RPMI8226 (cell line): ENCODE data around the gene MAN2A1.

Experiments
- DNase-seq: peaks from one replicate; pipeline ENCODE4 v3.0.0-alpha.2; 2015

The MAN2A1 gene

GRCh38 chr5:109689740-109690241, at the start of gene MAN2A1:
TSS of gene MAN2A1 (plus strand) at chr5:109689927. CDS start at chr5:109690418, 491 bp downstream.
- peak; percentile 87 for DNase-seq

DNA sequence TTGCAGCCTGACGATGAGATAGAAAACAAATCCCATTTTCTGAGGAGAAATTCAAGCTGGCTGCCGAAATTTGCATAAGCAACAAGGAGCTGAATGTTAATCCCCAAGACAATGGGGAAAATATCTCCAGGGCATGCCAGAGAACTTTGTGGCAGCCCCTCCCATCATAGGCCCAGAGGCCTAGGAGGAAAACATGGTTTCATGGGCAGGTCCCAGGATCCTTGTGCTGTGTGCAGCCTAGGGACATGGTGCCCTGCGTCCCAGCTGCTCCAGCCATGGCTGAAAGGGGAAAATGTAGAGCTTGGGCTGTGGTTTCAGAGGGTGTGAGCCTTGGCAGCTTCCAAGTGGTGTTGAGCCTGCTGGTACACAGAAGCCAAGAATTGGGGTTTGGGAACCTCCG, 48.8 kb upstream of the MAN2A1 start:
- no peak for DNase-seq

DNA sequence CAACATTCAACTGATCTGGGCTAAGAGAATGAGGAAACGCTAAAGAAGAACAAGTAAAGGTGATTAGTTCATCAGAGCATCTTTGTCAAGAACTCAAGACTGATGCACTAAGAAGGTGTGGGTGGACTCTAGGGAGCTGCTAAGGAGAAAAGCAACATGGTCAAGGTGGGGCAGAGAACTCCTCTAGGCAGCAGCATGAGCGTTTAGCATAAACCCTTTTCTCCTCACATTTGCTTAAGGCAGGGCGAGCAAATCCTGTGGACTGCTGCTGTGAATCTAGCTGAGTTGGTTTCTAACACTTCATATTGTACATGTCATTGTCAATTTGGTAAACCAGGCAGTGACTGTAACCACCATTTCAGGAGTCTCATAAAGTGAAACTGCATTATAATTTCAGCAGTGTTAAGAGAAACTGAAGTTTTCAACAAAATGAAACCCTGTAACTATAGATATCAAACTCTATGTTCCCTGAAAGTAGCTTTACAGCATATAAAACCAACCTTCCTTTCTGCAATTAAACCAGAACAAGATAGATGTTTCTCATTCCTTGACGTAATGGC, 45.9 kb upstream of the MAN2A1 start:
- DNase-seq = no peak

DNA sequence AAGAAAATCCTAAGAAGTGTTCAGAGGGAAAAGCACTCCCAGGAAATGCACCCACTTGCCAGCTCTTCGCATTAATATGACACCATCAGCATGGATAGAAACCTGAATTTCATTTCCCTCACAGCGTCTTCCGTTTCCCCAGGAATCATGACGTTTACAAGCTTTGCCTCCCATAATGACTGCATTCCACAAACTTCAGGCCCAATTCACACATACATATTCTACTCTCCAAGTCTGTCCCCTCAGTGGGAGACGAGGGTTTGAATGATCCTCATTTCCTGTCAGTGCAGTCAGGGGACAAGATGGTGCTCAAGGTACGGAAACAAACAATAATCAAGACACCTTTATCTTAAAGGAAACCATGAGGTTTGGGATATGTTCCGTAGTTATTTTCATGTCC, 44.9 kb upstream of the MAN2A1 start:
- DNase-seq = no peak

DNA sequence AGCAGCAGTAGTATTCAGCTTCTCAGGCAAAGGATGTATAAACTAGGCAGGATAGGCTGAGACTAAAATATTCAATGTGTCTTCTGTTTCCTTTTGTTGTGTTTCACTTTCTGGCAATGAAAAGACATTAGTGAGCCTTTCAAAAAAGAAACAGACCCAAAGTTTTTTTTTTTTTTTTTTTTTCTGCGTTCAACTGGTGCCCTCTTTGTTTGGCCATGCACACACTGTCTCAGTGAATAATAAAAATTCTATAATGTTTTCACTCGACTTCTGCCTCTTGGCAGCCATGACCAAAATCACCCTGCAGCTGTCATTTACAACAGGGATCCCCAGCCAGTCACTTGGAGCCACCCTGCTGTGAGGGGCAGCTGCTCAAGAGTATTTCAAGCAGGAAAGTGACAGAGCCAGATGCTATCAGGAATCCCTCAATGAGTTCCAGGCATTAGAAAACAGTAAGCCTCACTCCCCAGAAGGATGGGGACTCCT, 44.0 kb upstream of the MAN2A1 start:
- DNase-seq = no peak

- DNase-seq = no peak
Observed at GRCh38 chr5:109649318-109649717, 40.4 kb upstream of the MAN2A1 start.

DNA sequence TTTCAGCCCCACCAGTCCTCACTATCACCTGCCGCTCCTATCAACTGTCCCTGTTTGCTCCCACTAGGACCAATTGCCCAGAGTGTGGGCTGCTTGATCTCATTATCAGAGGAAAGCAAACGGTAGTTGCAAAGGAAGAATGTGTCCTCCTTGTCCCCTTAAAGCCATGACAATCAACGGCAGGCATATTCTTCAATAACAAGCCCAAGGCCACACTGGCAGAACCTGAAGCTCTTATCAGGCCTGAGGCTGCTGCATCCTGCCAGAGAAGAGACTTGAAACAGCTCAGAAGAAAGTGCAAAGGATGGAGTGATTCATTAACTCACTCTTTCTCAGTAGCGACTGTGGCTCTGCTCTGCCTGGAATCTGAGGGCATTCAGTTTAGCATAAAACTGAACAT, 39.2 kb upstream of the MAN2A1 start:
- DNase-seq = no peak

GRCh38 chr5:109652096-109652495, 37.6 kb upstream of the MAN2A1 start:
- DNase-seq = no peak

DNA sequence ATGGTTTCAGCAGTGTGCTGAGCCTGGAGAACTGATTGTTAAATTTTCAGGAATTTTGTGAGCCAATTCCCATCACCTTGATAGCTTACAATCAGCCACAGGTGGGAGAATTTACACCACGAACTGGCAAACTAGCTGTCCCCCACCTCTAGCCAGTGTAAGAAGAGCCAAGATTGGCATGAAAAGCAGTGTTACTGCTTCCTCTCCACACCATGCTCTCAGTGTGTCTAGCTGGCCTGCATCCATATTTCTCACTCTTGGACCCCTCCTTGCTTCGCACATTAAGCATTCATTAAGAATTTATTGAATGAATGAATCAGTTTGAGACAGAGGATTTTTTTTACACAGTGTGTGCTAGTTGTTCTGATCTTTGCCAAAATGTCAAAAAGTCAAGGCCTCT, 36.7 kb upstream of the MAN2A1 start:
- DNase-seq = no peak

DNA sequence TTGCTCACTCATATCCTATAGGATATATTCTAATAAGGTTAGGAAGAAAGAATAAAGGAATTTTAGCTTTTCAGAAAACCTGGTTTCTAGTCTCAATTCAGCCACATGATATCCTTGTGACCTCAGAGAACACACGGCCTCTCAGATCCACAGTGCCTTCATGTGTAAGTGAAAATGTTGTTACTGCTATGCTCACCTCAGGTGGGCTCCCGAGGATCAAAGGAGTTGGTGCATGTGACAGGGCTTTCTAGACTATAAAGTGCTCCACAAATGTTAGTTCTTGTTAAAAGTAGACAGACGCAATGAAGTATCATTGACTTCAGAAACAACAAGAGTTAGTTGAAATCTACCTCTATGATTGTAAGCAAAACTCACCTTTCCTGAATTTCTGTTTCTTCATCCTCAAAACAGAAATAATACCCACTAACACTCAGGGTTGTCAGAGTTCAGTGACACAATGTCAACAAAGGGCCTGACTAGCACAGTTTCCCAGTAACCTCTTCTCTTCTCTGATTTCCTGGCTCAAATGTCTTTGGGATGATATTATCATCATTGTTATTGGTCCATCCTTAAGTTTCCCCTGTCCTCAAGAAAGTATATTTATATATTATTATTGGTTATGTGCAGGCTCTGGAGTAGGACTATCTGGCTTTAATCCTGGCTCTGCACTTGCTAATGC, 36.0 kb upstream of the MAN2A1 start:
- no peak for DNase-seq

DNA sequence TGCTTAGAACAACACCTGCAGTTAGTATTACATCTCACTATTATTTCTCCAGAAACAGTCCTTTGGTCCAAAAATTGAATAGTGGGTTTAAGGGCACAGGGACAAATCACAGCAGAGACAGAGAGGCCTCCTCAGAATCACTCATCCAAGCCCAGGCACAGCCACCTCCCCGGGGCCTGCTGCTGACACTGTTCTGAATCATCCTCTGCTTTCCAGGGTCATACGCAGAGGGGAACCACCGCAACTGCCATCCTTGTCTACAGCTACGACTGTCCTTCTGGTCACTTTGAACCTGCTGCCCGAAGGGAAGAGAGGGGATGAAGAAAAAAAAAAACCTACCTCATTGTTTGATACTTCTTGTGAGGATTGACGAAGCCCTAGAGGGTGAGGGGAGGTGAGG, 35.3 kb upstream of the MAN2A1 start:
- no peak for DNase-seq

DNA sequence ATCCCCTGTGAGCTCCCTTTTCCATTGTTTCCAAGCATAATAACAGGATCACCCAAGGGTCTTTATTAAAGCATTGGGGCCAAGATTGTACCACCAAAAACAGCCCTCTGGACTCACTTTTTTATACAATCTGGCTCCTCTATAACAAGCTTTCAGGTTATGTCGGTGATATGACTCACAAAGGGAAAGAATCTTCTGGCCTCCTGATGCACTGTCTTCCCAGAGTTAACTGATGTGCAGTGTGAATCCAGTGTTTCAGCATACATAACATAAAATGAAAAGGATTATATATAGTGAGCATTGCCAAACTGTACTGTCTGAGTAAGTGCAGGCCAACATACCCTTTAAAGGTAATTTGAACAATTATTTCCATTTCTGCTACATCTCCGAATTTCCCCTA, 33.9 kb upstream of the MAN2A1 start:
- no peak for DNase-seq

DNA sequence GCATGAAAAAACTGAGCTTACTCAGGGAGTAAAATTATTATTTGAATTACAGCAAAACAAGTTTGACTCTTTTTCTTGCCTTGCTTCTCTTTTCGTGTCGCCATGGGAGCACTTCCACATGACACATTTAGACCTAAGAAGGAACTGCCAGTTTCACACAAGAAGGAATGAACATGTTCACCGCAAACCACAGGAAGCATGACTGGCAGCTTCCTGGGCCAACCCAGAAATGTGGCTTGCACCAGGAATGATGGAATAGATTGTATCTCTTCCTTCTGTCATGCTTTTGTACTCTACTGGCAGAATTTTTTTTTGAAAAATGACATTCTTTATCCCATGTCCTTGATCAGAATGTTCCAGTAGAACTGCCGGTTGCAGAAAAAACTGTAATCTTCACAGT, 32.9 kb upstream of the MAN2A1 start:
- DNase-seq = peak; percentile 55

DNA sequence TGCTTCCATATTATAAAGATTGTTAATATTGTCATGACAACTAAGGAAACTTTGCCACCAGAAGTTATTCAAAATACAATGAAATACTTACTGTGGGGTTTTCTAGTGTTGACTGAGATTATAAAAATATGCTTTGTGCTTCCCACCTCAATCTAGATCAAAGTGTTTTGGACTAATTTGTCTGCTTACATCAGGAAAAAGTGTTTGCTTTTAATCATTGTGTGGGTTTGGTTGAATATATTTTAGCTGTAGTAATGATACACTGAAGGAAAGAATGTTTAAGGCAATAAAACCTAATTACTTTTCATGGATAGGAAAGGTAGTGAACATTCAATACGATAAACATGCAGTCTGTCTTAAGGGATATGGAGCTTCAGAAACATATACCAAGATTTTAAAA, 29.8 kb upstream of the MAN2A1 start:
- DNase-seq = no peak

- DNase-seq = no peak
Observed at GRCh38 chr5:109660301-109660700, 29.4 kb upstream of the MAN2A1 start.

GRCh38 chr5:109668237-109668636, 21.5 kb upstream of the MAN2A1 start:
- DNase-seq = no peak

DNA sequence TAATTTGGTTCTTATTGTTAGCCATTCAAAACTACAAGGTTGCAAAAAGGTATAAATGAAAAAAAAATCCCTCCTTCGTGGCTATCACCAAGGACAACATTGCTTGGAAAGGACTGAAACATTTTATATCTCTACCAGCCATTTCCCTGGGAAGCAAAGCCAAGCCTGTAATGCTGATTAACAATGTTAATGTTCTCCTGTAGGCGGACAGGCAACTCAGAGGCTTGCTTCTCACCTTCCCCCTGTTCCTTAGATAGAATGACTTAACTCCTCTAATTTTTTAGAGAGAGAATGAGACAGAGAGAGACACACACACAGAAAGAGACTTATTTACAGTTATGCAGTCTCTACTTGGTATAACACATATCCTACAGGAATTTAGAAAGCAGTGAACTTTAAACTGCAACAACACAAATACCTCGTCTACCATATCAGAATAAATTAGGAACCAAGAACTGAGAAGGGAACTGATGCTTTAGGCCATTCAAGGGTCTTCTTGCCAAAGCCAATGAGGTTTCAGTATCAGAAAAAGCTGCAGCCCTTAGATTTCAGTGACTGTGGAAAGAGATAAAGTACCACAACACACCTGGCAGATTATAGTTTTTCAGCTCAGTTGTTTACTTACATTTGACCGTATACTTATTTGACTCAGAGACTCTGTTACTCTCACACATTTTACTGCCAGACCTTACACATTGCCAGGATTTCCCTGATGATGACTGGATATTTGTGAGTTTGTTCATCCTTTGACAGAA, 20.9 kb upstream of the MAN2A1 start:
- DNase-seq = no peak

- DNase-seq = no peak
Observed at GRCh38 chr5:109669991-109670706, 19.6 kb upstream of the MAN2A1 start.

GRCh38 chr5:109671136-109671535, 18.6 kb upstream of the MAN2A1 start:
- DNase-seq = no peak

GRCh38 chr5:109674596-109674995, 15.1 kb upstream of the MAN2A1 start:
- no peak for DNase-seq

- no peak for DNase-seq
Observed at GRCh38 chr5:109676920-109677319, 12.8 kb upstream of the MAN2A1 start.

DNA sequence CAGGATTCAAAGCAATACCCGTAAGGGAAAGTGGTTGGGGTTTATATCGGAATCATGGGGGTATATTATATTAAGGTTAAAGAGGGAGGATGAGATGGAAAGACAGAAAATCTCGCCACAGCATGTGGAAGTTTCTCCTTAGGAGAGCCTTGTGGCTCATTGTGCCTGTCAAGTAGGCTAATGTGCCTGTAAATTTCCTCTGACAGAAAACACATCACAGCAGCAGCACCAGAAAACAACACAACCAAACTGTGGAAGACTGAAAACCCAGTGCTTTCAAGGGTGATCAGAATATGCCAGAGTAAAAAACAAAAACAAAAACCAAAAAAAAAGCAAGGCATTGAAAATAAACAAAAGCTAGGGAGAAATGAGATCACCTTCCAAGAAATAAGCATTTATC, 11.3 kb upstream of the MAN2A1 start:
- no peak for DNase-seq

- DNase-seq = no peak
Observed at GRCh38 chr5:109681763-109682162, 8.0 kb upstream of the MAN2A1 start.
